Activated CD8-positive, alpha-beta memory T cell treated with anti-CD3 and anti-CD28 coated beads for 48 hours (primary cell): ENCODE results near the gene EML5.

Experiments used
- DNase-seq, 3 experiments: peaks; one replicate each; pipeline ENCODE4 v3.0.0-alpha.2; 2020; ENCODE audit warnings: low read depth in 2 of 3, low spot score in 2 of 3

EML5 gene

DNA sequence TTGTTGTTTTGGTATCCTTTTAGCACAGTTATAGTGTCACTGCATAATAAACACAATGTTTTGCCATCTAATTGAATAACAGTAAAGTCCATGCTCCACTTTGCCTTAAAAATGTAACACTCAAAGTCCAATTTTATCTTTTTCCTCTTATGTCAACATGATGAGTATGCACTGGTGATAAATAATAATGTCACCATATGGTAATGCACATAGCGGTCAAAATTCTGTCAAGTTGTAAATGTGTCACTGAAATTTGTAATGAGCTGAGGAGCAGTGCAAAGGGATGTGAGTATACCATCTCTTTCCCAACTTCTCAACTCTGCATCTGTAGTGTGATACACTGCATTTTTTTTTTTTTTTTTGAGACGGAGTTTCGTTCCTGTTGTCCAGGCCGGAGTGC lies 65.7 kb downstream of the EML5 start:
- DNase-seq, result no peak

DNA sequence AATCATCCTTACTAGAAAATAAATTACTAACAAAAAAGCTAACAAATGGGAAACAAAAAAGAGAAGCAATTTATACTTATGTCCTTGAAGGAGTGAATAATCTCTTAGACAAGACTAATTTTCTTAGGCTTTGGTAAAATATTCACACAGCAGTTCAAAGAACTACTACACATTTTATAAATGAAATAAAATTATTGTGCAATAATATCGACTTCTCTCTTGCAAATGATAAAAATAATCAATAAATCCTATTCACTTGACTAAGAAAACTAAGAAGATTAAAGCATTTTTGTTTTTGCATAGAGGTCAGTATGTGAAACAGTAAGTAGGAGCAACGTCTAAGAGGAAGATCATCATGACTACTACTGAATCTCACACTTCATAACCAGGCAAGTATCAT lies 82.0 kb downstream of the EML5 start:
- no peak for DNase-seq

DNA sequence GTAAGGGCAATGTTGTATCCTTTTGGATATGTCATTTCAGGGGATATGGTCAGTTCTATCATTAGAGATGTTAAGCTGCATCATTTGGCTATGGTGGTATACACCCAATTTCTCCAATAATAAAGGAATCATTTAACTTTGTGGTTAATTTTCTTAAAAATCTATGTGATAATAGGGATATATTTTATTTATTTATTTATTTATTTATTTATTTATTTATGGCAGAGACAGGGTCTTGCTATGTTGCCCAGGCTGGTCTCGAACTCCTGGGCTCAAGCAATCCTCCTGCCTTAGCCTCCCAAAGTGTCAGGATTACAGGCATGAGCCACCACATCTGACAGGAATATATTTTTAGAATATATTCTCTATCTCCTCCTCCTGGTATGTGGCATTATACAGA lies 85.7 kb downstream of the EML5 start:
- no peak for DNase-seq

DNA sequence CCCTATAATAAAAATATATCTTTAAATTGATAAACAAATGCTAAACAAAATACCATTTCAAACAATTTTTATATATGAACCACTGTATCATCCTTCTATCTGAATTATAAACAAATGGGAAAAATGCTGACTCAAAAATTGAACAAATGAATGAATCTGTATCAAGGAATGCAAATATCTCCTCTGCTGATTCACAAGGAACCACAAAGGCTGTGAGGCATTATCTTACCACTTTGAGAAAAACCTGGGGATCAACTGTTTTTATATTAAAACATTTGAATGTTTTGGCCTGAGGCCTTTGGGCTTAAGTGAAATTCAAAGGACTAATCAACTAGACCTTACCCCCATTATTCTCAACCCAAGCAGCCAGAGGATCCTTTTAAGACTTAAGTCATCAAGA lies 86.3 kb downstream of the EML5 start:
- DNase-seq, result no peak

DNA sequence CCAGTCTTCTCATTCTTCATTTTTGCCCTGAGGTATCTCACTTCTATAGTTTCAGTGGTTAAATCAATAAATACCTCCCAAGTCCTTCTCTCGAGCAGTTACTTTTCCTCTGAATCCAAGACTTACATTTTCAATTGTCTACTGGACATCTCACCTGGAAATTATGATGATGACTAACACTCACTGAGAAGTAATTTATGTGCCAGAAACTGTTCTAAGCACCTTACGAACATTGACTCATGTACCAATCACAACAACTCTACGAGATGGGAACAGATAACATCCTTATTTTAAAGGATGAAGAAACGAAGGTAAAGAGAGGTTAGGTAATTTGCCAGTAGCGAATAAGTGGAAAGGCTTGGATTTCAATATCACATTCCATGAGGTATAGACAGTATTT lies 94.1 kb downstream of the EML5 start:
- DNase-seq, result no peak

DNA sequence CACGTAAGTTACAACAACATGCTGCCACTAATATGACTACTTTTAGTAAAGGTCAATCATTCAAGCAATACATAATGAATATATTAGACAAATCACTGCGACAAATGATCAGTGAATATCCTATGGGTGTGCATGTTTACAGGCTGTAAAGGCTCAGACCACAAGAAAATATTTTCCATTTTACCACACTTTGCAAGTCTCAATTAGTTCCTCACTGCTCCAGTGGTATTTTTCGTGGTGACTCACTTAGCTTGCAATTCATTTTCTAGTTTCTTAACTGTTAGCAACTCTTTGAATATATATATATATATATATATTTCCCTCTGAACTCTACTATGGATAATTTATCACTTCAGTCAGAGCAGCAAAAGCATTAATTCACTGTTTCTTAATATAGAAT lies 96.9 kb downstream of the EML5 start:
- DNase-seq, result no peak

DNA sequence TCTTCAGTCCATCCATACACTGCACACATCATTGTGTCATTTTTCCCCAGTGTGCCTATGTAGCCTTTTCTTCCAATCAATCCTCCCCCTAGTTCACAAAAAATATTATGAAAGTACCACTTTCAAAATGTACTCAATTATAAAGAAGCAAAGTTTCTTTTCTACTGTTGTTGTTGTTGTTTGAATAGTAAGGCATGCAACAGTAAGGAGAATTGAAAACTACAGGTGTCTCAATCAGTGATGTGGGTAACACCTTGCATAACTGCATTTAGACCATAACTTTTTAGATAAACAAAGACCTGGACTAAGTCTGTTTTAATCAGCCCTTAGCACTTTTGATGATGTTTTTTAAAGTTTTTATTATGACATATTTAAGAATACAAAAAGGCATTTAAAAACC lies 104.4 kb downstream of the EML5 start:
- DNase-seq, result no peak

DNA sequence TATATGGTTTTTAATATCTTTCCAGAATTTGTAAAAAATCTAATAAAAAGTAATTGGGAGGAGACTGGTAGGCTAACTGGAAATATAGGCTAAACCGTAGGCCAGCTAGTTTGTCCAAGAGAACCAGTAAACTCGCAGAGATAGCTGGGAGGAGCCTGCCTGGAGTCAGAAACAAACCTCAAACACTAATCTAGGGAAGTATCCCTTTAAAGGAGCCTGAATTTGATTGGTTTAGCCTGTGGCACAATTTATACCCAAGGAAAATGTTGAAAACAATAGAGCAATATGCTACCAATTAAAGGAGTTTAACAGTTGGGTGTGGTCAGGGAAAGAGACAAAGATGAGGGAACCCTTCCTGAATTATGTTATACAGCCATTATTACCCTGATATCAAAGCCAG lies 109.6 kb downstream of the EML5 start:
- no peak for DNase-seq

DNA sequence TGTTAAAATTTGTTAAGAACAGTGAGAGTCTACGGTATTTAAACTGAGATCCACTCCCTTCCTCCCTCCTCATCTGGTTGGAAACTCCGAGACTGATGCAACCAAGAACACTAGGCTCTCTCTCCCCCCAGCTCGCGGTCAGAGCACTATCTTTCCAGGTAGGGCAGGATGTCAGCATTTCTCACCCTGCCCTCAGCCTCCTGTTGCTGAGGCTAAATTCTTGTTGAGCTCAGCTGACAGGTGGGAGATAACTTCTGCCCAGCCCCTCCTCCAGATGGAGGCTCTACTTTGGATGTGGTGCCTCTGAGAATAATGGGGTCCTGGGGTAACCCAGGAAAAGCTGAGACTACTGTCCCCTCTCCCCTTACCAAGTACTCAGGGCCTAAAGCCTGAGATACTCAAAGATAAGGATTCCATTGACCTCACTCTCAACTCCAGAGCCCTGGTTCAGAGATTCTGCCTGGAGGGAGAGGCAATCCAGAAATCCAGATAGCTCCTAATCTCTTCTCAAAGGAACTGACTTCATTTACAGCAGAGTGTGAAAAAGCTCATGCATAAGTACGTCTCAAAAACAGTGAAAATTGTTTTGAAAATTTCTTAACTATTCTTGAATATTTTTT lies 110.1 kb downstream of the EML5 start:
- no peak for DNase-seq

DNA sequence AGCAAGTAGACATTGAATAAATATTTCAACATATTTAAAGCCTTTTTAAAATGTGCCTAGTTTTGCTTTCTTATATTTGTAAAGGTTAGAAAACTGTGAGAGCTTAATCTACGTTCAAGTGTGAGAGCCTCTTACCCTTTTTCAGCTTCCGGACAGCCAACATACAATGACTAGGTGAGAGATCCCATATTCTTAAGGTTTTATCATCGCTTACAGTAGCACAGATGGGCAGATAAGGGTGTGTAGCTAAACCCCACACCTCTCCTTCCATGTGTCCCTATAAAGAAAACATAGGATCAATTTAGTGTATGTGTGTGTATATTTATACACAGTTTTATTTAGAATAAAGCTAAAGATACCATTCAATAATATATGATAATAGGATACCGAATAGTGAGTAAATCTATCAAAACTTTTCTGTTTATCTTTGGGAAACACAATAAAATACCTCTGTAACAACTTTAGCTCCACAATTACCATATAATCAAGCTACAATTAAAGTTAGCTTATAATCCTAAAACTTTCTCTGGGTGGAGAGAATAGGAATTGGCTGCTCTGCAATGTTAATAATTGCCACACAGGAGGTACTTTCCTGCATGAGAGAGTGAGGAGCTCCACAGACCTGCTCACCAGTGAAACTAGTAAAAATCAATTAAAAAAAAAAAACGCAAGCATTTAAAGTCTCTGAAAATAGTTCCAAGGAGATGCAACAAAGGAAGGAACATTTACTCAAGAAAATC lies 110.8 kb downstream of the EML5 start:
- no peak for DNase-seq

DNA sequence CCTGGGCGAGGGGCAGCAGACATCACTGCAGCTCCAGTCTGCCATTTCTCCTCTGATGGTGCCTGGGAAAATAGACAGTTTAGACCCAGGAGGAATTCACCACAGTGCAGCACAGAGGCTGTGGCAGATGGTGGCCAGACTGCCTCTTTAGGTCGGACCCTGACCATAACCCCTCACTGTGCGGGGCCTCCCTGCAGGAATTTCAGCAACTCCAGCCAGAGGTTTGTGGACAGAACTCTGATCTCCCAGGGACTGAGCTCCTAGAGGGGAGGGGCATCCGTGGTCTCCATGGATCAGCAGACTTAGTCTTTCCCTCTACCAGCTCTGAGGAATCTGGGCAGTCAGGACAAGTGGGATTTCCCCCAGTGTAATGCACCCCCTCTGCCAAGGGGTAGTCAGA lies 123.4 kb downstream of the EML5 start:
- DNase-seq, result no peak

DNA sequence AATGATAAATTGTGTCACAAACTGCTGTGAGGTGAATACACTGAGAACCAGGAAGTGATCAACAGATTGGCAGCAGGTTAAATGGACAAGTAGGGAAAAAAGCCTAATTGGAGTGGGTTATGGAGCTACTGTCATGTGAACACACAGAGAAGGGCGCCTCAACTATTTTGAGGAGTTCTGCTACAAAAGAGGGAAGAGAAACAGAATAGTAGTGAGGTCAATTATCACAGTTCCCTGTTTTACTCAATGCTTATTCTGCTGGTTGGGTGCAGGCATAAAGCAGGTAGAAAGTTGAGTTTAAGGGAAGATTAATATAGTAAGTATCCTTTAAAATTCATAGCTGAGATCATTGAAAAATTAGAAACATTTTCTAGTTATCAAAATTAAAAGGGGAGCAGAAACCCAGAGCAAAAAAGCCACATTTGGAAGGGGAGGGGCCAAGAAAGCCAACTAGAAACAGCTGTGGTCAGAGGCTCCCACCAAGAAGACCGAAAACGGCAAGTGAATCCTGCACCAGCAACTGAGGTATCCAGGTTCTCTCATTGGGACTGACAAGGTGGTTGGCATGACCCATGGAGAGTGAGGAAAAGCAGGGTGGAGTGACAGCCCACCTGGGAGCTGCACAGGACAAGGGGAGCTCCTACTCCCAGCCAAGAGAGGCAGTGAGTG lies 124.2 kb downstream of the EML5 start:
- DNase-seq, result no peak

DNA sequence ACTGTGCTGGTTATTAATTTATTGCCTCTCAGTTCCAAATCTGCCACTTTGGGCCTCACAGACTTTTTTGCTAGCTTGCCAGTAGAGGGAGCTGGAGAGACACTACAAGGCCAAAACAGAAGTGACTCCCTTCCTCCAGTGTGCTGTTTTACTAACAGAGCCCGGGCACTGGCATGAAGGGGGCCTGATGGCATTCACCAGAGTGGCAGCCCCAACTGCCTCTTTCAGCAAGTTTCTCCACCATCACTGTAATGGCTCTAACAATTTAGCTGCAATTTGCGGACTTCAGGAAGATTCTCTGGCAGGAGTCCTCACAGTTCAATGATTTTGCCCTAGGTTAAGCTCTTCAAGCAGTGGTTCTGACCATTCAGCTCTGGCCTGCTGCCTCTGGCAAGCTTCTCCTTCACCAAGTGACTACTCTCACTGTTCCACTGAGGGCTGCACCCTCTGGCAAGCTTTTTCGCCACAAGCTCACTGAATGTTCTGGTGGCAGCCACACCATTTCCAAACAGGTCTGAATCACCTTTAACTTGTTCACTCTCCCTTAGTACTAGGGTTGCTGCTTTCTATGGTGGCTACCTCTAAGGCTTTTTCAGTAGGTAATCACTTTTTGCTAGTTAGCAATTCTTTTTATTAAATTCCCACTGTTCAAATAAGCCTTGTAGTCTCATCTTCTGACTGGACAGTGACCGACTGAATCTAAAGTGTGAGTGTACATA lies 125.0 kb downstream of the EML5 start:
- peak in 1 of 3 experiments; percentile 3 for DNase-seq

DNA sequence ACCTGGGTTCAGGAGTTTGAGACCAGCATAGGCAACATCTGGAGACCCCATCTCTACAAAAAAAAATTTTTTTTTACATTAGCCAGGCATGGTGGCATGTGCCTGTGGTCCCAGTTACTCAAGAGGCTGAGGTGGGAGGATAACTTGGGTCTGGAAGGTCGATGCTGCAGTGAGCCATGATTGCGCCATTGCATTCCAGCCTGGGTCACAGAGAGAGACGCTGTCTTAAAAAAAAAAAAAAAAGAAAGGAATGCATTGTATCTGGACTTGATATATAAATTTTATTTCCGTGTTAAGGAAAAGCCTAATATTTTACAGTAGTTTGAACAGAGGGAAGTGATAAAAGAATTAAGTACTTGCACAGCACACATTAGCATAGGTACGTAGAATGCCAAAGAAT lies 132.7 kb downstream of the EML5 start:
- DNase-seq, result no peak

DNA sequence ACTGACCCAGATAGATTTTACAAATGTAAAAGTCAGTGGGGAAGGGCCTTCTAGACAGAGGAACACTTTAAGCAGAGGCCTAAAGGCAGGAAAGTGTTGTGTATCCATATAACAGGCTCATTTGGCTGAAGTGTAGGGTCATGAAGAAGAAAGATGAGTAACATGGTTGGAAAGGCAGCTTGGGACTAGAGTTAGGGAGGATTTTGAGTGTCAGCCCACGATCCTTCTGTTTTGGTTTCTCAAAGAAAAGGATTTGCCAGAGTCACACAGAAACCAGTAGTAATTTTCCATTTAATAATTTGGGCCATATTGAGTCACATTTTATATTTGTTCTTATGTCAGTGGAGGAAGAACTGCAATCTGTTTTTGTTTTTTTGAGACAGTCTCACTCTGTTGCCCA lies 153.5 kb downstream of the EML5 start:
- DNase-seq, result no peak

DNA sequence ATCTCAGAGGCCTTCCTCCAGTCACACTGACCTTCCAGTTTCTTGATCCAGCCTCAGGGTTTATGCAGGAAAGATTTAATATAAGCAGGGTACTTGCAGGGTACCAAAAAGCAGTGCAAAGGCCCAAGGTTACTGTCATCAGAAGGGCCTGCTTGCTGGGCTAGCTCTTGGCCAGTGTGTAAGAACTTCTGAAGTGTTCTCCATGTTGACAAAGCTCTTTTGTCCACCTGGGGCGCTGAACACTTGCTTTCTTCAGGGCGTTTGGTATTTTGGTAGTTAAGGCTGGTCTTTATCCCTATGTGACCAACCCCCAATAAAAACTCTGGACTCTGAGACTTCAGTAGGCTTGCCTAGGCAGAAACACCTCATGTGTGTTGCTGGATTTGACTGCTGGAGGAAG lies 160.2 kb downstream of the EML5 start:
- no peak for DNase-seq

DNA sequence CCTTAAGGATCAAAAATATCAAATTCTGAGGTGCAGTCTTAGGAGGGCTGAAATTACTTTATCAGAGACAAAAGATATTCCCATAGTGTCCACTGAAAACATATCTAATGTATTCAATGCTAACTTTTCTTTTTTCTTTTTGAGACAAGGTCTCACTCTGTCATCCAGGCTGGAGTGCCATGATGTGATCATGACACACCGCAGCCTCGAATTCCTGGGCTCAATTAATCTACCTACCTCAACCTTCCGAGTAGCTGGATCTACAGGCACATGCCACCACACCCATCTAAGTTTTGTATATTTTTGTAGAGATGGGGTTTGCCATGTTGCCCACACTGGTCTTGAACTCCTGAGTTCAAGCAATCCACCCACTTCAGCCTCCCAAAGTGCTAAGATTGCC lies 161.7 kb downstream of the EML5 start:
- no peak for DNase-seq

DNA sequence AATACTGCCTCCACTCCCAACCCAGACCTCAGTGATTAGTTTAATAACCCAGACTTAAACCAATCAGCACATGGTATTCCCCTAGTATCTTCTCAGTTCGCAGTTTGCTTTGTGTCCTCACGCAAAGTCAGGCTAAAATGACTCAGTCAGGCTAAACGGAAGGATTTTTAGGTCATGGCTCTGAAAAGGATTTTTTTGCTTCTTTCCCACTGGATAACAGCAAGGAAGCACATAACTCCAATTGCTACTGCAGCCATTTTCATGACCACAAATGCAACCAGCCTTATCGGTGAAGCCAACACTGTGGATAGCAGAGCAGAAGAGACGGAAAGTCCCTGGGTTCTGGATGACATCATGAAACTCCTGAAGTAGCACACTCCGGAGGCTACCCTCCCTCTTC lies 162.2 kb downstream of the EML5 start:
- DNase-seq, result no peak

DNA sequence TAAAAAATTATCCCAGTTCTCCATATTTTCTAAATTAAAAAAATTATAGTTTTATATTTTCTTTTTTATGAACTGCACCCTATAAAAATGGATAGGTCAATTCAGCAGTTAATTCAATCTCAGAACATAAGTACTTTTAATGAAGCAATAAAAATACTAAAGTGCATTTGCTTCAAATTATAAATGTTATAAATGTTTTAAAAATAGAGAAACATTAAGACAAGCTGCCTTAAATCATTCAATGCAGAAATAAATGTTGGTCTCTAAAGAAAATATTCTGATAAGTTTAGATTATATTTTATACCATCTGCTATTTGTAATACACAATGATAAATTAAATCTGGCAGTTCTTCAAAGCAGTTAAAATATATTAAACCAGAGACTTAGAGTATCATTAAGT lies 164.3 kb downstream of the EML5 start:
- no peak for DNase-seq

DNA sequence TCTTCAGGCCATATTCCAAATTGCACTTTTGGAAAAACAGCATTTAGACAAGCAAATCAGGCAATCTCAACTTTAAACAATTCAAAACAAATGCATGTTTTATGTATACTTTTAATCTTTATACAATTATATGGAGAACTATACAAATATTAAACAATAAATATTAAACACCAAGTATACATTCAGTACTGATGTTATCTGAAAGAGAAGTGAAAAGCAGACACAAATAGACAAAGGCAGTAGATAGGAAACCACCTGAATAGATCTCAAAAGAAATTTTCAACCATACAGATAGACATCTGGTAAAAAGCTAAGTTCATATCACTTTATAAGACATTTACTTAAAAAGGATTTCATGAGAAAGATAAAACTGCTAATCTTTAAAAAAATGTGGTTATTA lies 164.7 kb downstream of the EML5 start:
- no peak for DNase-seq

DNA sequence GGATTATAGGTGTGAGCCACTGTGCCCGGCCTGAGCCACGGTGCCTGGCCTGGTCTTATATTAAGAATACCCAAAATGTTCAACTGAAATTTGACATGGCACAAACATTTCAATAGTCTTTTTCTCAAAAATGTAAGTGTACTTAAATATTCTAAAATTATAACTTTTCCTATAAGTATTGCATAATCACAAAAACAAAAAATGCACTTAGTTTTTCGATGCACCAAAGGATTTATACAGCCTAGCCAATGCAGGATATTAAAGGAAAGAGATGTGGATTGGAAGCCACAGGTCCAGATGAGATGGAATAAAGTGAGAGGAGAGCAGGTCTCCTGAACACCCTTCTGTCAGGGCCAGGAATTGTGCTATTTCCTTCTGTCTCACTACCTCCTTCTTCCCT lies 167.1 kb downstream of the EML5 start:
- DNase-seq, result no peak

DNA sequence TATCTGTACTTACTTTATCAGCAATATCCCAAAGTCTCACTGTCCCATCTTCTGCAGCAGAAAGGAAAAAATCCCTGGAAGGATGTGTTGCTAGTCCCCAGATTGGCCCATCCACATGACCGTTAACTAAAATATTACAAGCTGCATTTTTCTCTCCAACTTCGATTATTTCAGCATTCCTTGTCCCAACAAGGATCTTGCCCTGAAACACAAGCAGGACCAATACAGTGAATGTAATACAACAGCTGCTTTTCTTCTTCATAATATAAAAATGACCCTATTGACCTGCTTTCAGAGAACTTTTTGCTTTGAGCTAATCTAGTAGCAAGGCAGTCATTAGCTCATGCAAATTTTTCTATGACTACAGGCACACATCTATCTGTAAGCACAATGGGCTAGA lies 171.7 kb downstream of the EML5 start:
- DNase-seq, result no peak
